BE2C (cell line): ENCODE data around the gene PGC.

Source experiments
- DNase-seq: peaks from one replicate; pipeline ENCODE4 v3.0.0-alpha.2; 2020
- H3K27me3 ChIP-seq: fragments of 250-450 bp; sonication (Bioruptor Pico); 2 replicates; pipeline ENCODE4 v1.5.1; 2020; ENCODE audit warnings: mild to moderate bottlenecking
- H3K36me3 ChIP-seq: fragments of 250-450 bp; sonication (Bioruptor Pico); 2 replicates; pipeline ENCODE4 v1.5.1; 2020; ENCODE audit warnings: mild to moderate bottlenecking
- H3K4me1 ChIP-seq: fragments of 250-450 bp; sonication (Bioruptor Pico); 2 replicates; pipeline ENCODE4 v1.5.1; 2020
- H3K4me3 ChIP-seq: 2 replicates; pipeline ENCODE4 v1.5.1; 2011; ENCODE audit warnings: low read depth, low read length
- H3K9me3 ChIP-seq: fragments of 250-450 bp; sonication (Bioruptor Pico); 2 replicates; pipeline ENCODE4 v1.5.1; 2020
- CTCF ChIP-seq: IDR thresholded peaks from 2 replicates; pipeline ENCODE4 v1.5.1; 2012; ENCODE audit warnings: mild to moderate bottlenecking, low read depth, low read length

The PGC gene

DNA sequence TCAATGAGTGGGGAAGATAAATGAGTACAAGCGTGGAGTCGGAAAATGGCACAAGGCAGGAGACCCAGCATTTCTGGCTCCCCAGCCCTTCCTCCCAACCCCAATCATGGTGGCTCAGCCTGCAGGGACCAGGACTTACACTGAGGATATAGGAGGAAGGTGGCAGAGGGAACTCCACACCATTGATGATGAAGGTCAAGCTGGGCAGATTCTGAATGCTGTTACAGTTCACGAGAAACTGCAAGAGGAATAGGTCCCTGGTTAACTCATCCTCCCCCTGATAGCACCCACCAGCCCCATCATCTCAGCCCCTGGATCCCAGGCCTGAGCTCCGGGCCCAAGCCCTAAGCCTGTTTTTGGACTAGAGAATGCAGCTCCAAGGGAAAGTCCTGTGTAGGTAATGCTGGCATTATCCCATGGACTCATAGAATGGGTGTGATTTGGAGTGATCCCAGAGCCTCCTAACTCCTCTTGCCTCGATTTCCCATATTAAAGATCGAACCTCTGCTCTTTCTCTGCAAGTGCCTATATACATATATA, 9.5 kb downstream of the PGC start:
- Histone ChIP-seq H3K9me3 (no peaks in the 10 kb centered on the region), H3K27me3 (no peaks in the 10 kb centered on the region), H3K36me3 (no peaks in the 10 kb centered on the region), H3K4me3 (no peak overlapping the region), H3K4me1 (peaks cover 7% of the 10 kb centered on the region)
- no peak for TF ChIP-seq CTCF
- no peak for DNase-seq

- Histone ChIP-seq H3K4me3 (no peak overlapping the region), H3K27me3 (no peaks in the 10 kb centered on the region), H3K36me3 (no peaks in the 10 kb centered on the region), H3K4me1 (peaks cover 11% of the 10 kb centered on the region), H3K9me3 (no peaks in the 10 kb centered on the region)
- DNase-seq = no peak
- no peak for TF ChIP-seq CTCF
Measured at GRCh38 chr6:41736800-41737555, 10.2 kb downstream of the PGC start.

DNA sequence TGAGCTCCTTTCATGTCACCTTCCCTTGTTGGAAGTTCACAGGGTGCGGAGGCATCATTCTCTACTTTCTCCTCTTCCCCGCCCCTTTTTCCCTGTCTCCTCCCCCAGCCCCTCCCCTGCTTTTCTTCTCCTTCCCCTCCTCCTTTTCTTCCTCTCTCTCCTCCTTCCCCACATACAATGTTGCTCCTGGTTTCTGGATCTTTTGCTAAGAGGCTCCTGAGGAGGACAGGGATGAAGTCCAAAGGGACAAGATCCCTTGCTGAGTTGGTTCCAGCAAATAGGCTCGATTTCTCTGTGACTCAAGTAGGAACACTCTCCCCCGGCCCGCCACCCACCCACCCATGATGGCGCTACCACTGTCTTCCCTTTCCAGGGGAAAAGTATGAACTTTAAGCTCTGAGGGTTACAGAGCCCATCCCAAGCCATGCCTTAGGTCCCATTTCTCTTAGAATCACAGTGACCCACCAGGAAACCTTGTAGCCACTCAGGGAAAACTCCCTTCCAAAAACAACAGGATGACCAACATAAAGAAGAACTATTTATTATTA, 10.9 kb downstream of the PGC start:
- TF ChIP-seq CTCF = no peak
- Histone ChIP-seq H3K9me3 (no peaks in the 10 kb centered on the region), H3K36me3 (no peaks in the 10 kb centered on the region), H3K4me1 (peaks cover 11% of the 10 kb centered on the region), H3K4me3 (no peak overlapping the region), H3K27me3 (no peaks in the 10 kb centered on the region)
- DNase-seq = no peak

- H3K27me3 ChIP-seq = no peaks in the 10 kb centered on the region
- H3K4me1 ChIP-seq = peaks cover 16% of the 10 kb centered on the region
- DNase-seq = peak; percentile 93
- no peaks in the 10 kb centered on the region for H3K36me3 ChIP-seq
- no peaks in the 10 kb centered on the region for H3K9me3 ChIP-seq
- peak; percentile 73 for TF ChIP-seq CTCF
- peak within 1 kb of the TSS; percentile 70 for H3K4me3 ChIP-seq
Measured at GRCh38 chr6:41735427-41736185, 11.6 kb downstream of the PGC start, which contains the start of gene TFEB. Gene TFEB, minus strand, starts transcription at chr6:41735608. Its CDS starts 44,395 bp downstream, at chr6:41691213.

- DNase-seq = peak; percentile 84
- TF ChIP-seq CTCF = no peak
Measured at GRCh38 chr6:41734666-41735426, 12.4 kb downstream of the PGC start.

More at GRCh38 chr6:41734666-41735426, 12.4 kb downstream of the PGC start:
- Histone ChIP-seq H3K4me3 (peak overlapping the region; percentile 70), H3K4me1 (peaks cover 21% of the 10 kb centered on the region), H3K9me3 (no peaks in the 10 kb centered on the region), H3K27me3 (no peaks in the 10 kb centered on the region), H3K36me3 (no peaks in the 10 kb centered on the region)
